RKO (cell line): Measurements from ENCODE around the gene RAB7A.

Source experiments
- DNase-seq: peaks from one replicate; pipeline ENCODE4 v3.0.0-alpha.2; 2016; ENCODE audit warnings: low spot score

RAB7A gene

DNA sequence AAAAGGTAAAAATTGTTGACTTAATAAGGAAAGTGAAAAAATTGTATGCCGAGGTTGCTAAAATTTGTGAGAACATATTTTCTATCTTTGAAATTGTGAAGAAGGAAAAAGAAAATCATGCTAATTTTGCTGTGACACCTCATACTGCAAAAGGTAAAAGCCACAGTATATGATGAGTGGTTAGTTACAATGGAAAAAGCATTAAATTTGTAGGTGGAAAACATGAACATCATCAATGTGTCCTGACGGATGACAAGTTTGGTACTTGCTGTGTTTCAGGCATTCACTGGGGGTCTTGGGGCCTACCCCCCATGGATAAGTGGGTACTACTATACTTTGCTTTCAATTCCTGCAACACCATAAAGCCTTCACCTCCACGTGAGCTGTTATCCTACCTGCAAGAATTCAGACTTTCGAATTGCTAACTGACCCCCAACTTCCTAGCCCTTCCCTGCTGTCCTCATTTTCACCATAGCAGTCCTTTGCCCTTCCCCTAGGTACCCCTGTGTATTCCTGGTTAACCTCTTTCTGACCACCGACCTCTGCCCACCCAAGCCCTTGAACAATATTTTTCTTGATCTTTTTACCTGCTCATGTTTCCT, 62.4 kb downstream of the RAB7A start:
- no peak for DNase-seq

DNA sequence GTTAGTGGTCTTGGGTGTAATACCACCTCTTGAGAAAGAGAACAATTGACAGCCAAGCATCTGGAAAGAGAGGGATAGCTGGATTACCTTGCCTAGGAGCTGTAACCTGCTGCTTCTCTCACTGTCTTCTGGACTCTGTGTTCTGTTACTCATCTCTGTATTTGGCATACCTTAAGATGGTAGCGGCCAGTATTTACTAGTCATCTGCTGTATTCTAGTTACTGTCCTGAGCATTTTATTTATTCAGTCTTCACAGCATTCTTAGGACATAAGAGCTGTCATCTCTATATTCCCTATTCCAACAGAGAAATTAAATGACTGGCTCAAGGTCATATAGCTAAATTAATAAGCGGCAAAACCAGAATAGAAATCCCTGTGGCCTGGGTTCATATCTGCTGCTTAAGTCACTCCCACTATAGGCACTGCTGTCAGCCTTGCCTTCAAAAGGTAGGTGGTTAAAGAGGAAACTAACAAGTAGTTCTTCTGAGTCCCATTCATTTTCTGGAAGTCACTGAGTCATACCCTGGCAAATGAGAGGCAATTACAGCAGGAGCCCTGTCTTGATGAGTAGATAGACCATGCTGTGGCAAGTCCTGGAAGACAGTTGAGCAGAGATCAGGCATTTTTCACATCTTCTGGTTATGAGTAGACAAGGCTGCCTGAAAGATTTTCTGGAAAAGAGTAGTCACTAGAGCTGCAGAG, 68.2 kb downstream of the RAB7A start:
- DNase-seq: peak; percentile 68

DNA sequence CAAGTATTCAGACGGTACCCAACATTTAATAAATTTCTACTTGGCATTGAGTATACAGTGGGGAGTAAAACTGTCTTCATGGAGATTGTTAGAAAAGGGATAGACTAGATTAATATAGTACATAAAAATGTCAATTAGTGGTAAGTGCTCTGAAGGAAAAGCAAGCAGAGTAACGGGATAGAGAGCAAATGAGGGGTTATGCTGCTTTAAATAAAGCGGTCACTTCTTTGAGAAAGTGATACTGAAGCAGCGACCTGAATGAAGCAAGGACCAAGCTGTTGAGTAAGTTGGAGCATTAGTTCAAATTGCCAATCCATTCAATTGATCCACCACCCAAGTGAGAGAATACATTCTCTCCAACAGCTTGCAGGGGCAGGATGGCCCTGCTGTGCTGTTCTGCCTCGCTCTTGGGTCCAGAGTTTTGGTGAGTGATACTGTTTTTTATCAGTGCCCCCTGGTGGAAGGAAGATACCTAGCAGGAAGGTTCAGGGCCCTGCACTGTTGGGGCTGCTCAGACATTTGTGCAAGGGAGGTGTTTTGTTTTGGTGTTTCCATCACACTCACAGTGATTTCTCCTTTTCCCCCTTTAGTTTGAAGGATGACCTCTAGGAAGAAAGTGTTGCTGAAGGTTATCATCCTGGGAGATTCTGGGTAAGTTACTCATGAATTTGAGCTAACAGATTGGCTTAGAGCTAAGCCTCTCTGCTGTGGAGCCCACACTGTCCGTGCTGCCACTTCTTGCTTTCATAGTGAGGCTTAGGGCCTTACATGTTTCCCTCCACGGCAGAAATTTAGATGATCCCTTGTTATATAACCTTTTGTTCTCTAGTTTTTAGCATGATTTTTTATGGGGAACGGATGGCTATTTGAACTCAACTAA, 69.0 kb downstream of the RAB7A start:
- DNase-seq: peak; percentile 47

DNA sequence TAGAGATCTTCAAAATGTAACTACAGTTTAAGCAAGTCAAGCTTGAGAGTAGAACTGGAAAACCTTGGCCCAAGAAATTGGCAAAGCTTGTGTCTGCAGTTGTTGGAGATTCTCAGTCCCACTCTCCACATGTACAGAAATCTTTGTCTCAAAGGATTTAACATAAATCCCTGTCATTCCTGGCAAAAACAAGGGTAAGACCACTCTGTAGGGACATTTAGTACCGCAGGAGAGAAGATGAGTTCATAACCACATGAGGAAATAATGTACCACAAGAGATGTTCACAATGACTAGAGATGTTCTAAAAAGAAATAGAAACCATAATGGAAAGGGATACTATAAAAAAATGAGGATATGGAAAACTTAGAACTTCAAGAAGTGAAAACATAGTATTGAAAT, 73.7 kb downstream of the RAB7A start:
- no peak for DNase-seq

DNA sequence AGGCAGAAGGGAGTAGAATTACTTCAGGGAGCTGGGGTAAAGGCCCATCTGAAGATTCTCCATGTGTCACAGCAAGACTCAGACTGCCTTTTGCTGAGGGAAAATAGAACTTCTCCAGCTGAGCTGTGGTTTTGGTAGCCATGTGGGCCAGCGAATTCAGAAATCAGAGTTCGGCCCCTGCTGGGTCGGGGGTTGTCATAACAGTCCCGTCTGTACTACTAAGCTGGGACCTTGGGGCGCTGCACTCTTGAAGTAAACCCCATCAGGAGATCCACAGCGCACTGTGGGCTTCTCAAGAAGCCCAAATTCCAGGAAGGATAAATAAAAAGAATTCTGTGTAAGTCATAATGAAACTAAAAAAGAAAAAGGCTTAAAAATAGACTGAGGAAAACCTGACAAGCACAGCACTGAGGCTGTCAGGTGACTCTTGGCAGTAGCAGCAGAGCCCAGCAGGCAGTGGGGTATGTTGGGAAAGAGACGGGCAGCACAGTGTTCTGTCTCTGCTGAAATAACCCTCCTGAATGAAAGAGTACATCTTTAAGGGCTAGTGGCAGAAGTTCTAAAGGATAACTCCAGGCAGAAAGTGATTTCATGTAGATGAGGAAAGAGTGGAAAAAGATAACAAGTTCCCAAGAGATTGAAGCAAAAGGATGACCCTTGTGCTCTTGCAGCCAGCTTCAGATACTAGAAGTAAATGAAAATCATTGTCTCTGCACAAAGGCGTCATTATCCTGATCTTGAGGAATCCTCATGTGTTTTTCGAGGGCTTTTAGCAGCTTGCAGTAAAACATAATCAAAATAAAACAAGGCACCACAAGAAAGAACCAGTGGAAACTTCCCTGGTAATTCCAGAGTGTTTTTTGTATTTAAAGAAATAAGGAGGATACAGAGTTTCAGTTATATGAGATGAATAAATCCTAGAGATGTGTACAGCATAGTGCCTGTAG, 74.5 kb downstream of the RAB7A start:
- no peak for DNase-seq

DNA sequence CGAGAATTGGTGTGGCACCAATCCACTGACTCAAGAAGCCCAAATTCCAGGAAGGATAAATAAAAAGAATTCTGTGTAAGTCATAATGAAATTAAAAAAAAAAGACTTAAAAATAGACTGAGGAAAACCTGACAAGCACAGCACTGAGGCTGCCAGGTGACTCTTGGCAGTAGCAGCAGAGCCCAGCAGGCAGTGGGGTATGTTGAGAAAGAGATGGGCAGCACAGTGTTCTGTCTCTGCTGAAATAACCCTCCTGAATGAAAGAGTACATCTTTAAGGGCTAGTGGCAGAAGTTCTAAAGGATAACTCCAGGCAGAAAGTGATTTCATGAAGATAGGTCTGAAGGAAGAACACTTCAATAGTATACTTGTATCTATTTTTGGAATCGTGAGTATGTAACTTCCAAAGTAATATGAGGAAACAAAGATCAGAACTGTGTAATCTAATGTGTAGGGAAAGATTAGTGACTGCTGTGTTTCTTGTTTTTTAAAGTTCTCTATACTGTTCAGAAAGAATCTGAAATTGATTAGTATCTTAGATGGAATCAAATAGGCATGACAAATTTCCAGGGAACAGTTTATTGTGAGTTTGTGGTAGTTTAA, 75.9 kb downstream of the RAB7A start:
- DNase-seq: no peak

DNA sequence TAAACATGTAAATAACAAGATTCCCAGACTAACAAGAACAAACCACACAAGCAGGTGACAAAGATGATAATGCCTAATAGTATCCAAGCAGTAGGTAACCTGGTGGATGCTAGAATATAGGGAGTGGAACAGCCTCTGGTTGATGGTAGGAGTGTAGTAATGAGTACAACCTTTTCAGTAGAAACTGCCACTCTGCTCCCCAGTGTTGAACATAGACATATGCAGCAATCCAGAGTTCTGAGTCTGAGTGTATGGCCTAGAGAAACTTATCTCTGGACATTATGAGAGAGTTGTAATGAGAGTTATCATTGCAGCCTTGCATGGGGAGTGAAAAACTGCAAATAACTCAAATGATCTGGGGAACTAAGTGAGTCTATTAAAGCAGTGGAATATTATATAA, 77.3 kb downstream of the RAB7A start:
- DNase-seq: no peak

DNA sequence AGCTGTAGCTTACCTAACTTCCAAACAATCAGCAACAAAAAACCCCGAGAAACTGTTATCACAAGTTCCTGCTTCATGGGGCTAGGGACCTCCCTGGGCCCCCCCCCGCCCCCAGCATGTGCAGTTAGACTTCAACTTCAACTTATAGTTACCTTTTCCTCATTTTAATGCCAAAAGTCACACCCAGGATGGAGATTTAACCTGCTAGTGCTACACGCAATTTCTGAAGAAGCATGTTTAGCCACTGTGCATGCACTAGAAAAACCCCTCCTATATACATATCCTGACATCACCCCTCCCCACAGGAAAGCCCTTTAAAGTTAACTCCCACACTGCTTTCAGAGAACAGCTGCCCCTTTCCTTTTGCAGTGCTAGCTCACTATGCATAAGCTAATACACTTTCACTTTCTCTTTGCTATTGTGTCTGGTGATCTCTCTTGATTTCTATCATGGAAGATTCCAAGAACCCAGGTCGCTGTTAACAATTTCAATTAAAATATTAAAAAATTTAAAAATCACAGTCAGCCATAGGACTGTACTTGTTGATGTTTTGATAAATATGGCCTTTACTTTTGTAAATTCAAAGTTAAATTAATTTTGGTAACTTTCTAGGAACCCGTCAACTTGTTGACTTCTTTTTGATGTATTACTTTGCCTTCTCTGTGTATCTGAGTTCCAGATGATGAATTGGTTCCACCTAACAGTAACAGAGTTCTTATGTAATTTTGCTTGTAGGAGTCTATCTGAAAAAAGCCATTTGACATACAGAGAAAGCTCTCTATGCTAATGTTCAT, 78.2 kb downstream of the RAB7A start:
- DNase-seq: no peak

DNA sequence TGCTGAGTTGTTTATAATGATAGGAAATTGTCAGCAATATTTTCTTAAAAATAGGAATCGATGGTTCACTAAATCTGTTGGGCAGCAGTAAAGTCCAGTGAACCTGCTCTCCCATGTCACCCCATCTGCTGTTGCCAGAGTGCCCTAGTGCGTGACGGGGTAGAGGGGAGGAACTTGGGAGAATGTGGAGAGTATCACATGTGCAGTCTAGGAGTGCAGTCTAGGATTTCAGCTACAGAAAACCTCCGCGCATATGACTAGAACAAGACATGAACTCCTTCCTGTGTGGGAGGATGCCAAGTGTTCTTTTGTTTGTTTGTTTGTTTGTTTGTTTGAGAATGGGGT, 78.8 kb downstream of the RAB7A start:
- DNase-seq: no peak

DNA sequence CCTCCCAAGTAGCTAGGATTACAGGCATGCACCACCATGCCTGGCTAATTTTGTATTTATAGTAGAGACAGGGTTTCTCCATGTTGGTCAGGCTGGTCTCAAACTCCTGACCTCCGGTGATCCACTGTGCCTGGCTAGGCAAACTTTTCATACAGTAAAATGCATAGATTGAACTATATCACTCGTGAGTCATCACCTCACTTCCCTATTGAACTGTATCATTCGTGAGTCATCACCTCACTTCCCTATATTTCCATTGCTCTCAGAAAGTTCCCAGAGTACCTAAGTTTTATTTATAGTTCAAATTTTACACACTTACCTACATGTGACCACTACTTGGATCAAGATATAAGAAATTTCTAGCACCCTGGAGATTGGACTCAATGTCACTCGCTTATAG, 79.8 kb downstream of the RAB7A start:
- DNase-seq: peak; percentile 62

DNA sequence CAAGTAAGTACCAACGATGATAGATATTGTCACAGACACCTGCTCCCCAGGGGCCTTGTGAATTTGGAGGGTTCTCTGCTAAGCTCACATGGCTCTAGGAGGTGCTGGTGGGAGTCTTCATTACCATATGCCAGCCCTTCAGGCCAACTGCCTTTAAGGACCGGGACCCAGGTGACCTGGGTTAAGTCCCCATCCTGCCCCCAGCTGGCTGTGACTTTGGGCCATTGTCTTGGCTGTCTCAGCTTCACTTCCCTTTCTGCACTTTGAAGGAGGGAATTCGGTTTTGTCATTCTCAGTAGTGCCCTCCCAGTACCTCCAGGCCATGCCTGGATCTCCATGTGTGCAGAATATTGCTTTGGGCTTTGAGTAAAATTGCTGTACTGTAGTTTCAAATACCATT, 80.6 kb downstream of the RAB7A start:
- no peak for DNase-seq

DNA sequence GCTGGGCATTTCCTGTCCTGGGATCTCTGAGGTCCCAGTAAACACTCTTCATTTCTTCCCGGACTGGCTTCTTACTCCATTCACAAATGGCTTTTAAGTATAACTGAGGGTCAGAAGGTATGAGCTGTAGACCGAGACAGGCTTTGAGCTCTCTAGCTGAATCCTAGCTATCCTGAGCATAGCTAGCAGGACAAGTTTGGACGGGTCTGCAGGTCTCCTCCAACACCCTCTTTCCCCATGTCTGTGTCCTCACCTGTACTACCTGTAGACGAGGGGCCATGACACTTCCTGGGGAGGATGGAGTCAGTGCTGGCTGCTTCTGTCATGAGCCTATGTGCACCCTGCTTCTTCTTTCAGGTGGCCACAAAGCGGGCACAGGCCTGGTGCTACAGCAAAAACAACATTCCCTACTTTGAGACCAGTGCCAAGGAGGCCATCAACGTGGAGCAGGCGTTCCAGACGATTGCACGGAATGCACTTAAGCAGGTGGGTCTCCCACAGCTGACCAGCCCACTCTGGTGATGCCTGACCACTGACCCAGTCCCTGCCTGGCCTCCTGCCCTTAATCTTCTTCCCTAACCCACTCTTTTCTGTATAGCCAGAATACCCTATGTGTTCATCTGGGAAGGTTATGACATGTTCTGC, 81.3 kb downstream of the RAB7A start:
- DNase-seq: no peak

DNA sequence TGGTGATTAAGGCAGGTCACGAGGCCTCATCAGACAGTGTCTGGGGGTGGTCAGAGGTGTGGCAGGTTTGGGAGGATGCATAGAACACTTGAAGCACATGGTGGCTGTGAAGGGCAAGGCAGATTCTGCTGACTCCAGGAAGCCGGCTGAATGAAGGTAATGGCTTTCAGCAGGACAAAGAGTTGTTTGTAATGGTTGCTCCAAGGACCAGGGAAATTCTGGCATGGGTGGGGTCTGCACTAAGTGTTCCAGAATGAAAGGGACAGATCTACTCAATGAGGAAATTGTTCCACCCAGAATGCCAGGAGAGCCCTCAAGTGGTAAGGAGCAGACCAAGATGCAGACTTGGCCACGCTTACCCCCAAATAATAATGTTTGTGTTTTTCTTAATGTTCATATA, 82.7 kb downstream of the RAB7A start:
- no peak for DNase-seq

DNA sequence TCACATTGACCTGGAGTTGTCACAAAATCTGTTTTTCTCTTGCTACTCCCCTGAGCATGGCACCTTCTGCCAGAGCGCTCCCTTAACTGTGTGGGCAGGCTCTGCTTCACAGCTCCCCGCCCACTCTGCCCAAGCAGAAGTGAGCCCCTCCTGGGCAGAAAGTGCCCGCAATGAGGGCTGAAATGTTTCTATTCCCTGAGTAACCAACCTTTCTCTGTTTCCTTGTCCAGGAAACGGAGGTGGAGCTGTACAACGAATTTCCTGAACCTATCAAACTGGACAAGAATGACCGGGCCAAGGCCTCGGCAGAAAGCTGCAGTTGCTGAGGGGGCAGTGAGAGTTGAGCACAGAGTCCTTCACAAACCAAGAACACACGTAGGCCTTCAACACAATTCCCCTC, 87.1 kb downstream of the RAB7A start:
- DNase-seq: no peak

DNA sequence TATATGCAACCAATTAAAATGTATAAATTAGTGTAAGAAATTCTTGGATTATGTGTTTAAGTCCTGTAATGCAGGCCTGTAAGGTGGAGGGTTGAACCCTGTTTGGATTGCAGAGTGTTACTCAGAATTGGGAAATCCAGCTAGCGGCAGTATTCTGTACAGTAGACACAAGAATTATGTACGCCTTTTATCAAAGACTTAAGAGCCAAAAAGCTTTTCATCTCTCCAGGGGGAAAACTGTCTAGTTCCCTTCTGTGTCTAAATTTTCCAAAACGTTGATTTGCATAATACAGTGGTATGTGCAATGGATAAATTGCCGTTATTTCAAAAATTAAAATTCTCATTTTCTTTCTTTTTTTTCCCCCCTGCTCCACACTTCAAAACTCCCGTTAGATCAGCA, 88.1 kb downstream of the RAB7A start:
- DNase-seq: no peak

DNA sequence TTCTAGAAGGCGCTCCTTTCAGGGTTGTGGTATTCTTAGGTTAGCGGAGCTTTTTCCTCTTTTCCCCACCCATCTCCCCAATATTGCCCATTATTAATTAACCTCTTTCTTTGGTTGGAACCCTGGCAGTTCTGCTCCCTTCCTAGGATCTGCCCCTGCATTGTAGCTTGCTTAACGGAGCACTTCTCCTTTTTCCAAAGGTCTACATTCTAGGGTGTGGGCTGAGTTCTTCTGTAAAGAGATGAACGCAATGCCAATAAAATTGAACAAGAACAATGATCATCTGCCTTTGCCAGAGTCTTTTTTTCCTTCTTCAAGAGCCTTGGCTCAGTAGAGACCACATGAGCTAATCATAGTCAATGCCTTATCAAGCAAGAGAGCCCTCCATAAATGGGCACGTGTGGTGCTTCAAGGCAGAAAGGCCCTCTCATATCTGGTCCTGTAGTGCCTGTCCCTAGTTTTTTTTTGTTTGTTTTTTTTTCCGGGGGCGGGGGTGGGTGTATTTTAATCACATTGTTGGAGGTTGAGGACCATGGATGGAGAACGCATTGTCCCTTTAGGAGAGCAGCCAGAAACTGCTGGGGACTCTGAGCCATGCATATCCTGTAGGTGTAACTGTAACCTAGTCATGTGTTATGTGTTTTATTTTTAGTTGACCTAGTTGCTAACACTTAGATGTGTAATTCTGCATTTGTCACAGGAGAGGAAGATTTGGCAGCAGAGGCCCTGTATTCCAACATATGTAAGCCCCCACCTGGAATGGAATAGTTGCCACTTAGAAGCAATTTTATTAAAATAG, 88.7 kb downstream of the RAB7A start:
- no peak for DNase-seq

DNA sequence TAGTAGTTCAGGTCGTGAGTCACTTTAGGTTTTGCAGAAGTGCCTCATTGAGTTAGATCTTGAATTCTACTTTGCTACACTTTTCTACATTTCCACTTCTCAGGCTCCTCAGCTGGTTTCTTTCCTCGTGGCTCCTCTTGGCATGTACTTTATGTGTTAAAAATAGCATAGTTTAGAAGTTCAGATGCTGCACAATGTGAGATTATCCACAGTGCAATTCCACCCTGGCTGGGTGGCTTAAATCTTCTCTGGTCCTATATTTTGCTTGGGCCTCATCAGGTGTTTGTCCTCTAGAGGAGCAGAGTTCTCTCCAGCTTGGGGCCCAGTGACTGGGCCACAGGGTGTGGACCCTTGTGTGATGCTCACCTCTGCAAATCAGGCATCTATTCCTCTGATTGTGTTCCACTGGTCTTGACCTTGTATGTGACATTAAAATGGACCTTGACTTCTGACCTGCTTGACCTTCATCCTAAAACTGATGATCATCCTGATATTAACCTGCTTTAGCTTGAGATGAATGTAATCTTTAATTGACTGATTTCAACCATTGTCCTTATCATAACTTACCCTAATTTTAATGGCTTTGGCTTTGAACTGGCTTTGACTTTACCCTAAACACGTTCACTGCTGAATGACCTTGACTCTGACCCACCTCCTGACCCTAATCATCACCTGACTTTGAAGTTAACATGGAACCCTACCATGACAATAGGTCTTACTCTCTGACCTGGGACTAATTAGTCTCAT, 89.5 kb downstream of the RAB7A start:
- no peak for DNase-seq

DNA sequence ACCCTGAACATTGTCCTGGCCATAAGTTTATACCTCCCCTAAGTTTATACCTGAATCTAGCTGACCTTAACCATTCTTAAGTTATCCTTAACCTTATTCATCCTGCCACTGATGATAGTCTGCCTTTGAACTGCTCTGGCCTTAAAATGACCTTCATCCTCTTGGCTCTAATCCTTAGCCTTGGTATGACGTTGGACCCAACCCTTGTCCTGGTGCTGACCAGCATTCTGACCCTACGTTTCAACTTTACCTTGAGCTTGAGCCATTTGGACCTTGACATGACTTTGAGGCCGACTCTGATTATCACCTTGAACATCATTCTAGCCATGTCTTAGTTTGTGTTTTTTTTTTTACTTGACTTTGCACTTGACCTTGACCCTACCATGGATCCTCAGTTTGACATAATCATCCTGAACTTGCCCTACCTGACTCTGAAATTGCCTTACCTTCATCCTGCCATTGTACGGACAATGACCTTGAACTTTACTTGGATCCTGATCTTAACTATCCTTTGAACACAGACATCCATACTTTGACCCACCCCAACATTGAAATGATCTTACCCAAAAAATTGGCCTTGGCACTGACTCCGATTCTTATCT, 92.3 kb downstream of the RAB7A start:
- DNase-seq: no peak
